Measurements from ENCODE around the gene IGFLR1. TPM values are rescaled to one million over a fixed set of nuclear protein-coding genes. Genes with fewer than 3 reads are reported as not detected.

Gene IGFLR1
- total and polyA plus RNA-seq, 9 of the 15 experiments (the other 6 are each of a cell fraction or from before 2014, with no cell fraction given): 1.0 to 14.3 (median 4.6) TPM

- CTCF ChIA-PET (ENCODE audit: low intra/inter-chr PET ratio): no interaction called here
- peaks cover 0 to 10% of the 10 kb centered on the region in 2 experiments; a peak in 1 of 5 replicates for H3K4me1 ChIP-seq (replicated peaks in 1 of 2; ENCODE audit: control insufficient read depth in 2 of 2, insufficient read depth in 2 of 2, low read length in 2 of 2)
- no peaks in the 10 kb centered on the region for H3K79me2 ChIP-seq (ENCODE audit: control insufficient read depth, insufficient read depth, low read length)
- no peak overlapping the region for H3K4me3 ChIP-seq
- H2AFZ ChIP-seq (ENCODE audit: low read depth, low read length): no peak overlapping the region
- H3K9me1 ChIP-seq (ENCODE audit: control insufficient read depth, insufficient read depth, low read length): no peaks in the 10 kb centered on the region
- 91% methylated on average over 19 of the region's 19 CpGs for WGBS (ENCODE audit: insufficient coverage, low coverage, missing lambda C conversion rate)
- FAIRE-seq (no peak), DNase-seq (ENCODE audit: extremely low read depth in 1 of 4, low spot score in 3 of 4) (no peak), ATAC-seq (no peak)
- H3K36me3 ChIP-seq (ENCODE audit: control insufficient read depth, insufficient read depth, low read length): peaks cover 96% of the 10 kb centered on the region; the same call in 2 of the 3 replicates
- in situ Hi-C loops (cut with MboI) (no loop called here), intact Hi-C loops (cut with micrococcal nuclease) (no loop called here)
- BruUV-seq (replicated peaks): TSS peak; percentile 40
- no peak overlapping the region for H3K4me2 ChIP-seq (ENCODE audit: insufficient read depth, low read length)
- POLR2A ChIA-PET: interaction anchor here (1.7 to 2.9 kb wide), 3 partner anchors 9 to 12 kb away, joined by 7 to 18 read pairs (median 12); partner anchors contain the start of gene KMT2B
- TF ChIP-seq CCAR2 (IDR thresholded peaks at IDR 0.05; ENCODE audit: low read depth, low read length): no peak
- no peak for TF ChIP-seq ZNF174 (CRISPR knock-in tag; IDR thresholded peaks at IDR 0.05)
- no peak for TF ChIP-seq PPARD (CRISPR knock-in tag; IDR thresholded peaks at IDR 0.05)
- no peak for TF ChIP-seq ZNF318 (IDR thresholded peaks at IDR 0.05; ENCODE audit: borderline replicate concordance in 1 of 2, low read depth in 1 of 2)
- no peak for TF ChIP-seq MIER1 (IDR thresholded peaks at IDR 0.05; ENCODE audit: low read depth)
- no peaks in the 10 kb centered on the region for H3K9me3 ChIP-seq (replicated peaks; ENCODE audit: control insufficient read depth, insufficient read depth, low read depth, low read length)
- H3K27ac ChIP-seq (ENCODE audit: extremely low read depth, low read depth, low read length): no peak overlapping the region
- 0 out of 2 replicates have a peak, but pooled peaks cover 2% of the 10 kb centered on the region for H4K20me1 ChIP-seq (replicated peaks; ENCODE audit: control insufficient read depth, insufficient read depth, low read length)
- no peaks in the 10 kb centered on the region for H3K27me3 ChIP-seq (ENCODE audit: control insufficient read depth in 2 of 2, insufficient read depth in 2 of 2, low read length in 2 of 2)
- H3K9ac ChIP-seq (ENCODE audit: insufficient read depth in 1 of 2, low read depth in 2 of 2, low read length in 2 of 2): no peak overlapping the region
These were observed 14.1 kb downstream of the IGFLR1 start for GRCh38 chr19:35727956-35728706.
